HTERT RPE-1 (cell line): ENCODE data around the gene FBXL20.
"Not testable (repeated sequence)": the region's sequence is repeated elsewhere in the genome, so short reads cannot be mapped to it uniquely, and the experiment has no call there.

Source experiments
- in situ Hi-C: fragments of 300-500 bp; cut with MboI; formaldehyde crosslinking; loops from 4 replicates; pipeline ENCODE4 v1.14.3; 2020; ENCODE audit warnings: low sequenced_read_pairs

Gene FBXL20

DNA sequence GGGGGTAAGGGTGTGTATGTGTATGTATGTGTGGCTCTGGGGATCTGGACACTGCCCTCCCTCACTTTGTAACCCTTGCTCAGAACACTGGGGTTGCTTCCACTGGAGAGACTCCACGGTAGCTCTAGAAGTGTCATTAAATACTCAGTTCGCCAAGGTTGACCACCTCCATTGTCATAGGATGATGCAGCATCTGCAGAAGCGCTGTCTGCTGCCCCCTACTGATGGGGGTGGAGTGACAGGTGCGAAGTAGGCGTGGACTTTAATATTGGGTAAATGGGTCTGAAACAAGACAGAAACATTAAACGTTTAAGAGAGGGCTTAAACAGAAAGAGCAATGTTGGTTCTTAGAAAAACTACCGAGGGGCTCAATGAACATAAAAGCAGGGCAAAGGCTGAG is 140.1 kb downstream of the FBXL20 start:
- in situ Hi-C loops: no loop called here

DNA sequence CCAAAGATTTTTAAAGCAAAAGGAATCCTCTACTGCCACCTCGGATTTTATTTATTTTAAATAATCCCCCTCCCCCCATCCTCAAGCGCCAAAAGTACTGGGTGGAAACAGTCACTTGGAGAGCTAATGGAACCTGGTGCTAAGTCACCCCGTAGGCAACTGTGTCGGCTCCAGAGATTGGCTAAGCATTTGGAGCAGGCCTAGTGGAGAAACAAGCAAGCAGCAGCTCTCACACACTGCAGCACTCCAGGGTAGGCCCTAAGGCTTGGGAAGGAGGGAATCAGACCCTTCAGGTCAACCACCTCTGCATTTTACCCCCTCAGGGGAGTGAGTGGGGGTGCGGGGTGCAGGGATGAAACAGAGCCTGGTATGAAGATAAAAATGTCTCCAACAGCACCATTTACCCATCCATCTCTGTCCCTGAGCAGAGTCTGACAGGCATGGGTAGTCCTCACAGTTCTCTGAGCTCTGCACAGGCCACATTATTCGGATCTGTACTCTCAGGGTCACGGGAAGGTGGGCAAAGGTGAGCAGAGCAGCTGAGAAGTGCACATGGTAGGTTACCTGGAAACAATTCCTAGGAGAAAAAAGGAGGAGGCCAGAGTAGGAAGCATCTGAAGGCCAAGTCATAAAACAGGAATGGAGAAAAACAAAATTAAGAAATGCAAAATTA is 148.5 kb downstream of the FBXL20 start:
- in situ Hi-C loops: no loop called here

DNA sequence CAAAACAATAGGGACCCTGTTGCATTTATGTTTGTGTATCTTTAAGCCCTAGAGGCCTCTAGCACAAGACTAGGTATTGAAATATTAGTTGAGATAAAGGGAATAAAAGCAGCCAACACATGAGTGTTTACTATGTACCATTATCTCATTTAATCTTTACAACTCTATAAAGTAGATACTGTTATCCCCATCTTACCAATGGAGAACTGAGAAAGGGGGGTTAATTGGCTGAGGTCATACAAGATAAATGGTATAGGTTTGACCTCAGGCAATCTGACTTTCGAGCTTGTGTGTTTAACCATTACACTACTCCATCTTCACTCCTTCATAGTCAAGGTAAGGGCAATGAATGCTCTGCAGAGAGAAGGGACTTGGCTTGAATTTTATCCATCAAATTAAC is 149.4 kb downstream of the FBXL20 start:
- in situ Hi-C loops: no loop called here

- in situ Hi-C loops: not testable (repeated sequence)
Measured at GRCh38 chr17:39250076-39250475, 151.3 kb downstream of the FBXL20 start.

DNA sequence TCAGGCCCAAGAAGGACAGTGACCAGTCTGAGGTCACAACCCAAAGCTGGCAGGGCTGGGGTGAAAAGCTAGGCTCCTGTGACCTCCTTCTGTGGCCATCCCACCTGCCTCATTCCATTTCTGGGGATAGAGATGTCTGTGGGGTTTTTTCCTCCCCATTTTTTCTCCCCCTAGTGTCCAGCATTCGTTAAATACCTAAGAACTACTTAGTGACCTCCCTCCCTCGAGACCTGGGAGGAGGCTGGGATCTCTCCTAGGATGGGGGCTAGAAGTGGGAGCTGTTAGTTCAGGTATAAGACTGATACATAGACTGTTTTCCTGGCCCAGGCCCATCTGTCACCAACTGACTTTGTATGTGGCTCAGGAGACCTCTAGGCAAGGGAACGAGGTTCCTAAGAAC is 155.2 kb downstream of the FBXL20 start:
- in situ Hi-C loops: no loop called here

DNA sequence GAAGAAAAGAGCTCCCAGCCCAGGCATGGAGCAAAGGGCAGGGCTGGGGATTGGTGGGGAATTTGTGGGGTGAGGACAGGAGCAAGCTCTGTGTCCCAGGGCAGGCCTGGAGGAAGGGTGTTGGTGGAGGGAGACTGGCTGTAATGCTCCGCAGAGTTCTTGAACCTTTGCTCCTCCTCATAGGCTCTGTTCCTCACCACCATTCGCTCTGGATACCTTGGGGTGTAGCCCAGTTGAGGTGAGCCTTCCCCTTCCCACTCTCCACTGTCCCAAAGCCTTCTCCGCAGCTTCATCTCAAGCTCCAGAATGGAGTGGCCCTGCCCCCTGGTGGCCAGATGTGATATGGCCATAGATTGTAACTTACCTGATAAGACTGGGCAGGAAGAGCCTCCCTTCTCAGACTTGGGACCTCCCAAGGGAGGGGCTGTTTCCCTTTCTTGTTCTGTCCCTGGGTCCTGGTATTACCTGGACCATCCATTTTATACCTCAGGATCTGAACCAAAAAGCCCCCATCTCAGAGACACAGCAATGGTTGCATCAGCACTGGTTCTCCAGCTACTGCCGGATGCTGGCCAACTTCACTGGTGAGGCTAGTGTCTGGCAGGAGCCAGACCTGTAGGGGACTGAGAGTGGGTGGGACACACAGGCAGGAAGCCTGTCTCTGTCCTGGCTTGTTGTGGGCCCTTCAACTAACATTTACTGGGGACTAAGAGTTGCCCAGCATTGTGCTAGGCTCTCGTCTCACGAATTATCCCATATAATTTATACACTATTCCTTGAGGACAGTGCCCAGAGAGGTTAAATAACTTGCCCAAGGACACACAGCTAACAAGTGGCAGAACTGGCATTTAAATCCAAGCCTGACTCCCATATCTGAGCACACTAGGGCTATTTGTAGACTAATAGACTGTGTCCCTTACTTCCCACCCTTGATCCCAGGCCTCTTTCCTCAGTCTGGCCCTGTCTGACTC is 156.5 kb downstream of the FBXL20 start:
- in situ Hi-C loops: no loop called here

GRCh38 chr17:39244016-39244599 is 157.3 kb downstream of the FBXL20 start:
- in situ Hi-C loops: no loop called here

DNA sequence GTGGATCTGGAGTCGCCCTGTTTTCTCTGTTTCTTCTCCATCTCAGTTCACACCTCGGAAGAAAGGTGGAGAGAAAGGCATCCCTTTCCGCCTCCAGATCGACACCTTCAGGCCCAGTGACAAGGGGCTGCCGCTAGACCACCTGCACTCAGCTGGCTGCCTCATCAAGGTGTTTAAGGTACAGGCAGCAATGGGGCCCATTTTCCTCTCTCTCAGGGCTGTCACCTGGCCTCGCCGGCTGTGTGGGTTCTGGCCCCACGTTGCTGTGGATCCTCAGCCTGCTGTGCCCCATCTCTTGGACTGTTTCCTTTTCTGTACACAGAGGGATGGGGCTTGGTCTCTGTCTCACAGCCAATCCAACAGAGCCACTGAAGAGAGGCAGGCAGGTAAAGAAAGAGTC is 158.3 kb downstream of the FBXL20 start:
- in situ Hi-C loops: no loop called here

DNA sequence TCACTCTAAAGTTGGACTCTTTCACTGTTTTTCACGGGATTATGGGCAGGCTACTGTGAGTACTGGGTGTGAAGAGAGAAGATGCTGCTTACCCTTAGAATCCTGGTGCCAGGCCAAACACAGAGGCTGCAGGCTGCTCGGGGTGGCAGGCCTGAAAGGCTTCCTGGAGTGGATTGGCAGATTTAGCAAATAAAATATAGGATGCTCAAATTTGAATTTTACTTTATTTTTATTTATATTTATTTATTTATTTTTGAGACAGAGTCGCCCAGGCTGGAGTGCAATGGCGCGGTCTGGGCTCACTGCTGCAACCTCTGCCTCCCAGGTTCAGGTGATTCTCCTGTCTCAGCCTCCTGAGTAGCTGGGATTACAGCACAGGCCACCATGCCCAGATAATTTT is 160.8 kb downstream of the FBXL20 start:
- in situ Hi-C loops: no loop called here

DNA sequence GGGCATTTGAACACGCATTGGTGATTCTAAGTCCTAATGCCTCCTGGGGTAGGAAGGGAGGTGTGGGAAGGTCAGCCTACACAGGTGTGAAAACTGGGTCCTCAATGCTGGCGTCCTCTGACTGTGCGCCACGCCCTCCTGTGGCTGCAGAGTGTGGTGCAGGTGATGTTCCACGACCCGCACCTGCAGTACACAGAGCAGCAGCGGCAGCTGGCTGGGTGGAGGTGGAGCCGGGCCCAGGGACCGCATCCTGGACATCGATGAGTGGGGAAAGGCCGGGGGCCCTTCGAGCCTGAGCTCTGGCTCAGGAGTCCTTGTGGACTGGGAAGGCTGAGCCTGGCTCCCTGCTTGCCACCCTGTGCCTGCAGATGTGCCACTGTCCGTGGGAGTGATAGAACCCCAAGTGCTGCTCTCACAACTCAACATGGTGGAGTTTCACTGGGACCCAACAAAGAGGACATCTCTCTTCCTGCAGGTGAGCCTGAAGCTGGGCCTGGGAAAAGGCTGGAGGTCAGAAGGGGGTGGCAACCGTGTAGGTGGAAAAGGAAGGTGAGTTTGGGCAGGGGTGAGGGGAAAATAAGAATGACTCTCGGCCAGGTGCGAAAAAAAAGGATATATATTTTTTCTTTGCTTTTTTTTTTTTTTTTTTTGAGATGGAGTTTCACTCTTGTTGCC is 161.6 kb downstream of the FBXL20 start:
- in situ Hi-C loops: no loop called here

DNA sequence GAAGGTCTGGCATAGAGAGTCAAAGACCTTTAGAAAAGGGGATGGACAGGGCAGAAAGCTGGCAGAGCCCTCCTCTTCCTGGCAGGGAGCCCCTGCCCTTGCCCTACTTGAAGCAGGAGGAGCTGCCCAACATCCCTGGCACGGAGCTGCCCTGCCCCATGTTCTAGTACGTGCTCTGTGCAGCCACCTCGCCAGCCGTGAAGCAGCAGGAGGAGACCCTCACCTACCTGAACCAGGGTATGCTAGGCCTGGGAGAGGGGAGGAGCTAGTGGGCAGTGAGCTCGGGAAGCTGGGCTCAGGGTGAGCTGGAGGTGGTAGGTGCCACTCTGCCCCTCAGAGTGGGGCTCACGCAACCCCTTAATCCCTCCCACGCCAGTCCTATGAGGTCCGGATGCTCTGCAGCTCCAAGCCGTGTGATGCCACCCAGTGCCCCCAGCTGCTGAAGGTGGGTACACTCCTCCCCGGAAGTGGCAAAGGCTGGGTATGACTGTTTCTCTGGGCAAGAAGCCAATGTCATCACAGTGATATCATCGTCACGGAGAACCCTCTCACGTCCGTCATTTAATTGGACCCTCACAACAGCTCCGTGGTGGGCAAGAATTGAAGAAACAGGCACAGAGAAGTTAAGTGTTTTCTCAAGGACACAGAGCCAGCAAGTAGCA is 163.0 kb downstream of the FBXL20 start:
- in situ Hi-C loops: no loop called here

DNA sequence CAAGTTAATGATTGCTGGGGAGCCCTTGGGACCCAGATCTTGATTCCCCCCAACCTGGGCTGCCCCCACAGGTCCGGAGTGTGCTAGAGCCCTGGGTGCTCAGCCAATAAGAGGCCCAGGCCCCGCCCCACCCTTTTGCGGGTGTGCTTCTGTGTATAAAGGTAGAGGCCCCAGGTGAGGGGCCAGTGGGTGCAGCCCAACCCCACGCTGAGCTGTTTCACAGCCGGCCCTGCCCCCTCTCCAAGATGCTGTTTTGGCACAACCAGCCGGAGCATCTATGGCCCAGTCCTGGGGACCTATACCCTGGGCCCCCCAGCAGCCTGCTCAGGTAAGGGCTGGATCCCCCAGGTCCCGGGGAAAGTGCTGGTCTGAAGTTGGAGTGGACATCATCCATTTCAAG is 163.8 kb downstream of the FBXL20 start:
- in situ Hi-C loops: no loop called here

DNA sequence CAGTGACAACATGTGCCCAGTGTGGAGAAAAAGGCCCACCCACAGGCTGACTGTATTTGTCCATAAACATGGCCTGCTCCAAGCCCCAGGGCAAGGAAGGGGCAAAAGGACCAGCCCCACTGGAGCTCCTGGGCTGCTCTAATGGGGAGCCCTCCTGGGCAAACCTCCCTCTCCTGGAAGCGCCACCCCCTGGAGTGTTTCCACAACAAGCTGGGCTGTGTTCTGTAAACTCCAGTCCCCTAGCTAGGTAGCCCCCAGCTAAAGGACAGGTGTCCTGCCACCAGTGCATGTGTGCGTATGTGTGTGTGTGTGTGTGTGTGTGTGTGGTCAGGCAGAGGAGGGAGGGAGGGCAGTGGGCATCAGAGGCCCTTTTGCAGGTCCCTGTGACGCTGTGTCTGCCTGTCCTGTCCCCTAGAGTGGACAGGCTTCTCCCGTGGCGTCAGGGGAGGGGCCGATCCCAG is 164.4 kb downstream of the FBXL20 start:
- in situ Hi-C loops: no loop called here

GRCh38 chr17:39236450-39236927 is 164.9 kb downstream of the FBXL20 start:
- in situ Hi-C loops: no loop called here

GRCh38 chr17:39235555-39236449 is 165.6 kb downstream of the FBXL20 start:
- in situ Hi-C loops: no loop called here

- in situ Hi-C loops: no loop called here
Measured at GRCh38 chr17:39231591-39232551, 169.6 kb downstream of the FBXL20 start.

- in situ Hi-C loops: no loop called here
Measured at GRCh38 chr17:39231091-39231561, 170.3 kb downstream of the FBXL20 start.

DNA sequence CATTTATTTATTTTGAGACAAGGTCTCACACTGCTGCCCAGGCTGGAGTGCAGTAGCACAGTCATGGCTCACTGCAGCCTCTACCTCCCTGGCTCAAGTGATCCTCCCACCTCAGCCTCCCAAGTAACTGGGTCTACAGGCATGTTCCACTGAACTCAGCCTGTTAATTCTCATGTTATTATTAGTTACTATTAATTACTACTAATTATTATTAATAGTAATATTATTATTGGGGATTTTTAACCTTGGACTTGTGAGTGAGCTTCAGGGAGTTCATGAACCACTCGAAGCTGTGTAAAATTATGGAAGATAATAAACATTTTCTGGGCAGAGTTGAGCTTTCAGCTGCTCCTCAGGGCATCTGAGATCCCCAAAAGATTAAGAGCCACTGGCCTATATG is 171.1 kb downstream of the FBXL20 start:
- in situ Hi-C loops: no loop called here
